ENCODE results near the gene HNRNPLL. TPM values are rescaled to one million over a fixed set of nuclear protein-coding genes. Genes with fewer than 3 reads are reported as not detected.

Gene HNRNPLL
- total and polyA plus RNA-seq, 7 experiments from 2014 or later: 10.1 to 66.8 (median 24.8) TPM

- Mint-ChIP-seq H3K36me3 (peaks cover 0 to 20% (median 4%) of the 10 kb centered on the region in 5 donors), H3K4me1 (peaks cover 3 to 26% (median 6%) of the 10 kb centered on the region in 7 donors), H3K27ac (no peak overlapping the region), H3K4me3 (no peak overlapping the region), H3K9me3 (no peaks in the 10 kb centered on the region), H3K27me3 (no peaks in the 10 kb centered on the region)
- no peak overlapping the region for H3K27ac ChIP-seq (ENCODE audit: low read depth, low read length)
- H3K9me3 ChIP-seq (ENCODE audit: control insufficient read depth in 2 of 3, low read length in 3 of 3): no peaks in the 10 kb centered on the region
- H3K36me3 ChIP-seq (ENCODE audit: control insufficient read depth in 2 of 3, insufficient read depth in 3 of 3, low read length in 3 of 3): peaks cover 0 to 8% (median 0%) of the 10 kb centered on the region in 3 experiments
- POLR2A ChIA-PET: interaction anchor here (0.9 kb wide), 1 partner anchor 30 kb away, joined by 3 read pairs; no protein-coding TSS in a partner anchor
- CTCF ChIA-PET: interaction anchor here (0.9 to 10.9 kb wide), 5 partner anchors 84 to 160 kb away, joined by 3 to 127 read pairs (median 10); no protein-coding TSS in a partner anchor
- intact Hi-C loops (cut with micrococcal nuclease): loop anchor here in 1 of 2 donors (5.0 kb wide), 4 partner anchors 84 to 644 kb away; partner anchors contain the start of gene GALM
- H3K4me1 ChIP-seq (ENCODE audit: control insufficient read depth in 2 of 2, insufficient read depth in 2 of 2, low read length in 2 of 2): peaks cover 0 to 20% of the 10 kb centered on the region in 2 donors
- no peaks in the 10 kb centered on the region for H3K27me3 ChIP-seq (ENCODE audit: control insufficient read depth in 2 of 2, insufficient read depth in 2 of 2, low read length in 2 of 2)
- no peak overlapping the region for H3K4me3 ChIP-seq (ENCODE audit: low read length)
- no peak for ATAC-seq
- DNase-seq: no peak
Observed at GRCh38 chr2:38583524-38583923, 19.2 kb downstream of the HNRNPLL start.

- Mint-ChIP-seq H3K27ac (no peak overlapping the region), H3K4me3 (no peak overlapping the region), H3K27me3 (no peaks in the 10 kb centered on the region), H3K9me3 (no peaks in the 10 kb centered on the region), H3K36me3 (peaks cover 0 to 25% (median 4%) of the 10 kb centered on the region in 5 donors), H3K4me1 (peaks cover 0 to 23% (median 0%) of the 10 kb centered on the region in 7 donors)
- ChIA-PET POLR2A (interaction anchor here (0.6 to 3.0 kb wide), 12 partner anchors 18 to 169 kb away, joined by 3 to 14 read pairs (median 4); partner anchors contain the start of genes GALM, HNRNPLL and SRSF7), CTCF (interaction anchor here (0.6 to 10.9 kb wide), 31 partner anchors 10 to 1142 kb away, joined by 3 to 127 read pairs (median 6); partner anchors contain the start of genes ATL2, GALM and HNRNPLL)
- Histone ChIP-seq H3K27ac (ENCODE audit: low read depth, low read length) (no peak overlapping the region), H3K9me3 (ENCODE audit: control insufficient read depth in 2 of 3, low read length in 3 of 3) (no peaks in the 10 kb centered on the region), H3K4me3 (ENCODE audit: low read length) (no peak overlapping the region), H3K27me3 (ENCODE audit: control insufficient read depth in 2 of 2, insufficient read depth in 2 of 2, low read length in 2 of 2) (no peaks in the 10 kb centered on the region), H3K36me3 (ENCODE audit: control insufficient read depth in 2 of 3, insufficient read depth in 3 of 3, low read length in 3 of 3) (peaks cover 0 to 21% (median 0%) of the 10 kb centered on the region in 3 experiments), H3K4me1 (ENCODE audit: control insufficient read depth in 2 of 2, insufficient read depth in 2 of 2, low read length in 2 of 2) (peaks cover 0 to 3% of the 10 kb centered on the region in 2 donors)
- intact Hi-C loops (cut with micrococcal nuclease): loop anchor here (1.0 to 5.0 kb wide), 12 partner anchors 22 to 646 kb away; partner anchors contain the start of gene GALM (in 1 of the 2)
- ATAC-seq (peak; percentile 94), DNase-seq (peak in 7 of 9 donors; percentile 64 to 83 (median 77))
Observed at GRCh38 chr2:38581193-38582147, 21.3 kb downstream of the HNRNPLL start.

GRCh38 chr2:38580115-38580636 is 22.6 kb downstream of the HNRNPLL start:
- H3K4me1 ChIP-seq (ENCODE audit: control insufficient read depth in 2 of 2, insufficient read depth in 2 of 2, low read length in 2 of 2): no peaks in the 10 kb centered on the region
- H3K9me3 ChIP-seq (ENCODE audit: control insufficient read depth in 2 of 3, low read length in 3 of 3): no peaks in the 10 kb centered on the region
- ChIA-PET CTCF (interaction anchor here (0.8 to 10.9 kb wide), 2 partner anchors 129 to 145 kb away, joined by 4 to 127 read pairs; no protein-coding TSS in a partner anchor), POLR2A (interaction anchor here (1.0 to 3.0 kb wide), 2 partner anchors 11 to 86 kb away, joined by 3 to 14 read pairs; partner anchors contain the start of gene GALM)
- ATAC-seq (no peak), DNase-seq (no peak)
- H3K27me3 Mint-ChIP-seq: no peaks in the 10 kb centered on the region
- peaks cover 0 to 25% (median 0%) of the 10 kb centered on the region in 7 donors for H3K4me1 Mint-ChIP-seq
- H3K4me3 ChIP-seq (ENCODE audit: low read length): no peak overlapping the region
- no peak overlapping the region for H3K27ac Mint-ChIP-seq
- H3K27ac ChIP-seq (ENCODE audit: low read depth, low read length): no peak overlapping the region
- intact Hi-C loops (cut with micrococcal nuclease): loop anchor here (2.0 to 5.0 kb wide), 6 partner anchors 43 to 647 kb away; partner anchors contain the start of gene GALM (in 1 of the 2)
- H3K36me3 Mint-ChIP-seq: peaks cover 0 to 18% (median 0%) of the 10 kb centered on the region in 5 donors
- no peak overlapping the region for H3K4me3 Mint-ChIP-seq
- peaks cover 0 to 21% (median 0%) of the 10 kb centered on the region in 3 experiments for H3K36me3 ChIP-seq (ENCODE audit: control insufficient read depth in 2 of 3, insufficient read depth in 3 of 3, low read length in 3 of 3)
- H3K9me3 Mint-ChIP-seq: no peaks in the 10 kb centered on the region
- no peaks in the 10 kb centered on the region for H3K27me3 ChIP-seq (ENCODE audit: control insufficient read depth in 2 of 2, insufficient read depth in 2 of 2, low read length in 2 of 2)

- H3K27ac ChIP-seq (ENCODE audit: low read depth, low read length): no peak overlapping the region
- ATAC-seq (peak; percentile 44), DNase-seq (no peak)
- ChIA-PET CTCF (interaction anchor here (1.2 to 10.9 kb wide), 2 partner anchors 147 to 162 kb away, joined by 4 to 127 read pairs; no protein-coding TSS in a partner anchor), POLR2A (no interaction called here)
- H3K27me3 Mint-ChIP-seq: no peaks in the 10 kb centered on the region
- H3K27ac Mint-ChIP-seq: no peak overlapping the region
- intact Hi-C loops (cut with micrococcal nuclease): no loop called here
- H3K9me3 ChIP-seq (ENCODE audit: control insufficient read depth in 2 of 3, low read length in 3 of 3): no peaks in the 10 kb centered on the region
- peaks cover 0 to 29% (median 0%) of the 10 kb centered on the region in 7 donors for H3K4me1 Mint-ChIP-seq
- H3K4me3 Mint-ChIP-seq: no peak overlapping the region
- no peaks in the 10 kb centered on the region for H3K27me3 ChIP-seq (ENCODE audit: control insufficient read depth in 2 of 2, insufficient read depth in 2 of 2, low read length in 2 of 2)
- peaks cover 0 to 18% (median 0%) of the 10 kb centered on the region in 5 donors for H3K36me3 Mint-ChIP-seq
- H3K4me3 ChIP-seq (ENCODE audit: low read length): no peak overlapping the region
- H3K4me1 ChIP-seq (ENCODE audit: control insufficient read depth in 2 of 2, insufficient read depth in 2 of 2, low read length in 2 of 2): peaks cover 0 to 3% of the 10 kb centered on the region in 2 donors
- peaks cover 0 to 21% (median 0%) of the 10 kb centered on the region in 3 experiments for H3K36me3 ChIP-seq (ENCODE audit: control insufficient read depth in 2 of 3, insufficient read depth in 3 of 3, low read length in 3 of 3)
- H3K9me3 Mint-ChIP-seq: no peaks in the 10 kb centered on the region
Observed at GRCh38 chr2:38578832-38579231, 23.9 kb downstream of the HNRNPLL start.

- Mint-ChIP-seq H3K4me1 (peaks cover 0 to 24% (median 0%) of the 10 kb centered on the region in 7 donors), H3K36me3 (peaks cover 0 to 30% (median 3%) of the 10 kb centered on the region in 5 donors), H3K9me3 (peaks cover 0 to 1% (median 0%) of the 10 kb centered on the region in 11 donors), H3K4me3 (no peak overlapping the region), H3K27ac (peak overlapping the region in 1 of 9 donors; percentile 24), H3K27me3 (no peaks in the 10 kb centered on the region)
- Histone ChIP-seq H3K4me3 (ENCODE audit: low read length) (no peak overlapping the region), H3K4me1 (ENCODE audit: control insufficient read depth in 2 of 2, insufficient read depth in 2 of 2, low read length in 2 of 2) (peaks cover 0 to 10% of the 10 kb centered on the region in 2 donors), H3K27ac (ENCODE audit: low read depth, low read length) (no peak overlapping the region), H3K9me3 (ENCODE audit: control insufficient read depth in 2 of 3, low read length in 3 of 3) (no peaks in the 10 kb centered on the region), H3K36me3 (ENCODE audit: control insufficient read depth in 2 of 3, insufficient read depth in 3 of 3, low read length in 3 of 3) (peaks cover 6 to 36% (median 8%) of the 10 kb centered on the region in 3 experiments), H3K27me3 (ENCODE audit: control insufficient read depth in 2 of 2, insufficient read depth in 2 of 2, low read length in 2 of 2) (no peaks in the 10 kb centered on the region)
- POLR2A ChIA-PET: interaction anchor here (0.9 kb wide), 1 partner anchor 176 kb away, joined by 3 read pairs; no protein-coding TSS in a partner anchor
- intact Hi-C loops (cut with micrococcal nuclease): no loop called here
- ATAC-seq: no peak
- DNase-seq: no peak
- CTCF ChIA-PET: no interaction called here
Observed at GRCh38 chr2:38574278-38574677, 28.4 kb downstream of the HNRNPLL start.

- H3K4me1 ChIP-seq (ENCODE audit: control insufficient read depth in 2 of 2, insufficient read depth in 2 of 2, low read length in 2 of 2): peaks cover 0 to 10% of the 10 kb centered on the region in 2 donors
- ATAC-seq (no peak), DNase-seq (no peak)
- CTCF ChIA-PET: interaction anchor here (1.2 kb wide), 1 partner anchor 10 kb away, joined by 3 read pairs; no protein-coding TSS in a partner anchor
- POLR2A ChIA-PET: interaction anchor here (0.7 to 0.8 kb wide), 2 partner anchors 119 to 164 kb away, joined by 3 to 4 read pairs; no protein-coding TSS in a partner anchor
- no peak overlapping the region for H3K27ac ChIP-seq (ENCODE audit: low read depth, low read length)
- no peaks in the 10 kb centered on the region for H3K9me3 ChIP-seq (ENCODE audit: control insufficient read depth in 2 of 3, low read length in 3 of 3)
- peaks cover 0 to 1% (median 0%) of the 10 kb centered on the region in 11 donors for H3K9me3 Mint-ChIP-seq
- no peak overlapping the region for H3K4me3 Mint-ChIP-seq
- H3K27me3 ChIP-seq (ENCODE audit: control insufficient read depth in 2 of 2, insufficient read depth in 2 of 2, low read length in 2 of 2): no peaks in the 10 kb centered on the region
- intact Hi-C loops (cut with micrococcal nuclease): no loop called here
- peak overlapping the region in 2 of 9 donors; percentile 11 to 41 for H3K27ac Mint-ChIP-seq
- no peaks in the 10 kb centered on the region for H3K27me3 Mint-ChIP-seq
- peaks cover 10 to 37% (median 25%) of the 10 kb centered on the region in 3 experiments for H3K36me3 ChIP-seq (ENCODE audit: control insufficient read depth in 2 of 3, insufficient read depth in 3 of 3, low read length in 3 of 3)
- H3K36me3 Mint-ChIP-seq: peaks cover 0 to 34% (median 6%) of the 10 kb centered on the region in 5 donors
- no peak overlapping the region for H3K4me3 ChIP-seq (ENCODE audit: low read length)
- H3K4me1 Mint-ChIP-seq: peaks cover 0 to 17% (median 0%) of the 10 kb centered on the region in 7 donors
Observed at GRCh38 chr2:38572167-38572566, 30.6 kb downstream of the HNRNPLL start.
